Stimulated activated effector memory CD8-positive, alpha-beta T cell treated with anti-CD3 and anti-CD28 coated beads, Interleukin-12 subunit alpha, Interleukin-12 subunit beta, amount 100 ng/mL, for 72 hours (primary cell): ENCODE measurements around the gene VPS35L.

Experiments used
- ATAC-seq: fragments of 150-1000 bp; cut with Tn5 transposase; 2 replicates; pipeline ENCODE4 v1.10.0; 2021
- DNase-seq, 2 donors: peaks; one replicate each; pipeline ENCODE4 v3.0.0; 2021 to 2022; ENCODE audit warnings: low spot score in 2 of 2
- H3K27ac Mint-ChIP-seq: one replicate; pipeline ENCODE4 v1.8.0; 2022; ENCODE audit warnings: mild to moderate bottlenecking, mixed read lengths
- H3K36me3 Mint-ChIP-seq: one replicate; pipeline ENCODE4 v1.8.0; 2022; ENCODE audit warnings: mild to moderate bottlenecking, mixed read lengths
- H3K4me1 Mint-ChIP-seq: one replicate; pipeline ENCODE4 v1.8.0; 2022; ENCODE audit warnings: mixed read lengths
- H3K4me3 Mint-ChIP-seq: one replicate; pipeline ENCODE4 v1.8.0; 2022; ENCODE audit warnings: mild to moderate bottlenecking, mixed read lengths
- H3K9me3 Mint-ChIP-seq: one replicate; pipeline ENCODE4 v1.8.0; 2022; ENCODE audit warnings: mixed read lengths

The VPS35L gene

DNA sequence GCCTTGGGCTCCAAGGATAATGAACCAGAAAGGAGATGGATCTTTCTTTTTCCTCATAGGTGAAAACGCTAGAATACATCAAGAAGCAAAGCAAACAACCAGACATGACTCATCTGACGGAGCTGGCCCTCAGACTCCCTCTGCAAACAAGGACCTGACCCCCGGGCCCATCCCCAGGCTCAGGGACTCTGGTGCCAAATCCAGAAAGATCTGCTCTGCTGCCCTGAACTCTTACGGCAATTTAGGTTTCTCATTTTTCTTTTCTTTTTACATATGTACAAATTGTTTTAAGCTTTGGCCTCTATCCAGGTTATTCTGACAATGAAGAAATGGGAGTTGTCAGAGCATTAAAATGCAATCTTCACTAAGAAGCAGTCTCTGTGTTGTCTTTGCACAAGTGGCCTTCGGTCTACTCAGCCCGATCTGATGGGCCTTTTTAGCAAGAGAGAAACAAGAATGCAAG is 144.8 kb downstream of the VPS35L start:
- ATAC-seq, result no peak
- no peak for DNase-seq
- Mint-ChIP-seq H3K36me3 (peaks cover 67% of the 10 kb centered on the region), H3K4me3 (no peak overlapping the region), H3K27ac (no peak overlapping the region), H3K4me1 (peaks cover 38% of the 10 kb centered on the region), H3K9me3 (no peaks in the 10 kb centered on the region)

DNA sequence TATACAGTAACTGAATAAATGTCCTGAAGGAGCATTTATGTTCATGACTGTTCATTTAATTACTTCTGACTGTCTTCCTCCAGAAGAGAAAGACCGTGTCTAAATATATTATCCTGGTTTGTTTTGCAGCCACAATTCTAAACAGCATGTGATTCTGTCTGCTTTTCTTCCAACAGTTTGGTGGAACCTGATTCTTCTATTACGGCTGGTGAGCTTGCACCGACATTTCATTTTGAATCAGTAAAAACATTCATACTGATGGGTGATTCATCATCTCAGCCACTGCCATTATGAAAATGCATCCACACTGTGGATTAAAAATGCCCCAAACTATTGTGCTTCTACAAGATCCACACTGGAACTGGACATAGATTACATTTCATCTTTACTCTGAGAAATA is 145.6 kb downstream of the VPS35L start:
- Mint-ChIP-seq H3K36me3 (peaks cover 74% of the 10 kb centered on the region), H3K4me1 (peaks cover 36% of the 10 kb centered on the region)

DNA sequence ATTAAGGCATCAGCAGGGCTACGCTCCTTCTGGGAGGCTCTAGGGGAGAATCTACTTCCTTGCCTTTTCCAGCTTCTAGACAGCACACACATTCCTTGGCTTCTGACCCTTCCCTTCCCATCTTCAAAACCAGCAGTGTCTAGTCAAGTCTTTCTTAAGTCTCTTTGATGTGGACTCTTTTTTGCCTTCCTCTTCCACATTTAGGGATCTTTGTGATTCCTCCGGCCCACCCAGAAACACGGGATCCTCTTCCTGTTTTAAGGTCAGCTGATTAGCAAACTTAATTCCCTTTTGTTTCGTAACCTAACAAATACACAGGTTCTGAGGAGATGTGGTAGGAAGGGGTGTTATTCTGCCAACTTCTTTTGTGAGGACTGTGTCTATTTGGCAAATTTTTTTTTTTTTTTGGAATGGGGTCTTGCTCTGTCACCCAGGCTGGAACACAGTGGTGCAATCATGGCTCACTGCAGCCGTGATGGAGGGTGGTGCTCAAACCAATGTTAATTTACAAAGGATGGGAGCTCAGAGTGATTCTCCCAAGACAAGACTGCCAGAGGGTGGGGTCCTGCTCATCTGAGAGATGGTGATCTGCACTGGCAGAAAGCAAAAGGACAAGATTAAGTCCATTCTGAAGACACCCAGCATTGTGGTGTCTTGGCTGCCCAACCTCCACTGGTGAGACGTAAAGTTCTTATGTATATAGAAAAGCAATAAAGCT is 147.8 kb downstream of the VPS35L start:
- peaks cover 14% of the 10 kb centered on the region for H3K4me1 Mint-ChIP-seq
- ATAC-seq (no peak), DNase-seq (no peak)
- no peaks in the 10 kb centered on the region for H3K9me3 Mint-ChIP-seq
- H3K27ac Mint-ChIP-seq, result no peak overlapping the region
- no peak overlapping the region for H3K4me3 Mint-ChIP-seq
- peaks cover 88% of the 10 kb centered on the region for H3K36me3 Mint-ChIP-seq

More for the DNA sequence above, 145.6 kb downstream of the VPS35L start:
- no peaks in the 10 kb centered on the region for H3K9me3 Mint-ChIP-seq
- no peak overlapping the region for H3K4me3 Mint-ChIP-seq
- ATAC-seq (no peak), DNase-seq (no peak)
- H3K27ac Mint-ChIP-seq, result no peak overlapping the region

DNA sequence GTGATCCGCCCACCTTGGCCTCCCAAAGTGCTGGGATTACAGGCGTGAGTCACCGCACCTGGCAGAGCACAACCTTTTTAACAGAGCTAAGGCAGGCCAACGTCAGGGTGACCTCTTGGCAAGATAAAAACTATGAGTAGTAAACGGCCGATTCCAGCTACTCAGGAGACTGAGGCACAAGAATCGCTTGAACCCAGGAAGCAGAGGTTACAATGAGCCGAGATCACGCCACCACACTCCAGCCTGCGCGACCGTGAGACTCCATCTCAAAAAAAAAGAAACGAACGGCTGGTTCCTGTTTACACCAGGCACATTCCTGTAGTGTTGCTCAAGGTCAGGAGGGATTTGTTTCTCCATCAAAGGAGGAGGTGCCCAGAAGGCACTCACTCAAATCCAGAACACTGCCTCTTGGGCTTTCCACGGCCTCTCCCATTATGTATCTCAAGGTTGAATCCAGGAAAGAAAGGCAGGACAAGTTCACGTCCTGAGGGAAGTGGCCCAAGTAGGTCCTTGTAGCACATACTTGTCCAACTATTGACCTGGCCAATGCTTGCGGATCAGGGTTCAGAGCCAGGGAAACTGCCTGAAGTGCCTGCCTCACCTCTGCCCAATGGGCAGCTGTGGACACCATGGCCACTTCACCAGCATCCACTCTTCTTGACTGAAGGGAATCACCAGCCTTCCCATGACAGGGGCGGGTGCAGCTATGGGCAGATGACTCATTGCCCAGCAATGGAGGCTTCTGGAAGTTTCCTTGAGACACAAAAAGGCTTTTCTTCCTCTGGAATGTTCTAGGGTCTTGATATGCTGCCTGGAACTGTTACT is 149.0 kb downstream of the VPS35L start:
- Mint-ChIP-seq H3K4me1 (peaks cover 8% of the 10 kb centered on the region), H3K9me3 (no peaks in the 10 kb centered on the region), H3K36me3 (peaks cover 93% of the 10 kb centered on the region), H3K27ac (no peak overlapping the region), H3K4me3 (no peak overlapping the region)
- ATAC-seq (no peak), DNase-seq (no peak)

DNA sequence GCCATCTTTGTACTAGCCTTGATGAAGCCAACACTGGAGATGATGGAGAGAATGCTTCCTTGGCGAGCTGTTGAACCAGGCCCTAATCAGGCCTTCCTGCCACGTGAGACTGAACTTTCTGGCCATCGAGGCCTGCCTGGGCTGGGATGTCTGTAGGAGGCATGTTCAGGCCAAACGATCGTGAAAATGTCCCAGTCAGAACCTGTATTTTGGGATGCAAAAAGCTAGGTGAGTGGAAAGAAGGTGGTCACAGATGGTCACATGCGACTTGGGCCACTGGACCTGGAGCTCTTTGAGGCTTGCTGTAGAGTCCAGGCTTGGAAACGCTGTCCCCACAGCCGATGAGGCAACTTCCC is 149.6 kb downstream of the VPS35L start:
- H3K4me3 Mint-ChIP-seq, result no peak overlapping the region
- no peak for DNase-seq
- no peaks in the 10 kb centered on the region for H3K9me3 Mint-ChIP-seq
- peaks cover 93% of the 10 kb centered on the region for H3K36me3 Mint-ChIP-seq
- no peak overlapping the region for H3K27ac Mint-ChIP-seq
- H3K4me1 Mint-ChIP-seq, result peaks cover 12% of the 10 kb centered on the region
- no peak for ATAC-seq

DNA sequence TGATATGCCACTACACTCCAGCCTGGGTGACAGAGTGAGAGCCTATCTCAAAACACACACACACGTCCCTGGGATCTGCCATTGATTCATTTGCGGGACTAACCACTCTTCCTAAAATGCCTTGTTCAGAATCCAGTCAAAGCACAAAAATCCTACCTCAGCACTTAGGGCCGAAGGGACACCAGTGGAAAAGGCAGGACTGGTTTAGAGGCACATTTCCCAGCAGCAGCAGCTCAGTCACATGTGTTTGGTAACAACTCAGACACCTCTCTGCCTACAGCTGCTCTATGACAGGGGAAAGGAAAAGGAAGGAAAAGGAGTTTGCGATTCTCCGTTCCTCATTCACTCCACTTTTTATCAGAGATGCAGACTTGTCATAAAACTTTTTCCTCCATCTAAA is 150.3 kb downstream of the VPS35L start:
- Mint-ChIP-seq H3K4me3 (no peak overlapping the region), H3K27ac (no peak overlapping the region), H3K36me3 (peaks cover 93% of the 10 kb centered on the region), H3K4me1 (peaks cover 12% of the 10 kb centered on the region), H3K9me3 (no peaks in the 10 kb centered on the region)
- ATAC-seq (no peak), DNase-seq (no peak)

DNA sequence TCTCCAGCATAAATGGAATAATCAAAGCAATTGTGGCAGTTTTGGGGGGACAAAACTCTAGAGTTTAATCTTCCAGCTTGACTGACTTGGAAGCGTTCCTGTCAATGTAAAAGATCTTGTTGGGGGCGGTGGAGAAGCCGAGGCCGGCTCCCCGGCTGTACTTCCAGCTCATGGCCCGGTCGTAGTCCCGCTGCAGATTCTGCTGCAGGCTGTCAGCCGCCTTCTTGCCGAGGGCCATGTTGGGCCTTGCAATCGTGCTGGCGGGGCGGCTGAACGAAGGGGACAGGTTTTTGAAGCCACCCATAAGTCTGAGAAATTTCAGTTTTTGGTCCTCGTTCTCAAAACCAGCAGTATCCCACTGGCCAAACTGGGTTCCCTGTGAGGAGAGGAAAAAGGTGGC is 151.3 kb downstream of the VPS35L start:
- Mint-ChIP-seq H3K9me3 (no peaks in the 10 kb centered on the region), H3K36me3 (peaks cover 93% of the 10 kb centered on the region), H3K27ac (no peak overlapping the region), H3K4me1 (peaks cover 12% of the 10 kb centered on the region), H3K4me3 (no peak overlapping the region)
- ATAC-seq, result no peak
- no peak for DNase-seq

DNA sequence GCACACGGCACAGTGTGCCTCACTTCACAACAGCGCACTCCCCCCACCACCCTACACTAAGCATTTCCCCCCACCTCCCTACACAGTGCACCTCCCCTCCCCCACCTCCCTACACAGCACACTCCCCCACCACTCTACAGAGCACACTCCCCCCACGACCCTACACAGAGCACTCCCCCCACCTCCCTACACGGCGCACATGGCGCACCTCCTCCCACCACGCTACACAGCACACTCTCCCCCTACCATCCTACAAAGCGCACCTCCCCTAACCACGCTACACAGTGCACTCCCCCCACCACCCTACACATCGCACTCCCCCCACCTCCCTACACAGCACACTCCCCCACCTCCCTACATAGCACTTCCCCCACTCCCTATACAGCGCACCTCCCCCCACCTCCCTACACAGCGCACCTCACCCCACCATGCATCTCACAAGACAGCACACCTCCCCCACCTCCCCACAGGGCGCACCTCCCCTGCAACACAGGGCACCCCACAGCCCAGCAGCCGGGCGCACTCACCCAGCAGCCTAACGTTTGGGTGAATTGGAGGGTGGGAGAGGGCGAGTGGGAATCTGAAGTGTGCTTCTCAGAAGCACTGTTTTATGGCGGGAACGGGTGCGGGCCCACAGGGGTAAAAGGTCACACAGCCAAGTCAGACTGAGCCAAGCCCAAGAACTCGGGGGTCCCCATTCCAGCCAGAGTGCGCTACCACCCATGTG is 152.2 kb downstream of the VPS35L start:
- no peak for DNase-seq
- Mint-ChIP-seq H3K9me3 (no peaks in the 10 kb centered on the region), H3K27ac (no peak overlapping the region), H3K4me1 (peaks cover 12% of the 10 kb centered on the region), H3K36me3 (peaks cover 86% of the 10 kb centered on the region), H3K4me3 (no peak overlapping the region)
- ATAC-seq, result no peak

DNA sequence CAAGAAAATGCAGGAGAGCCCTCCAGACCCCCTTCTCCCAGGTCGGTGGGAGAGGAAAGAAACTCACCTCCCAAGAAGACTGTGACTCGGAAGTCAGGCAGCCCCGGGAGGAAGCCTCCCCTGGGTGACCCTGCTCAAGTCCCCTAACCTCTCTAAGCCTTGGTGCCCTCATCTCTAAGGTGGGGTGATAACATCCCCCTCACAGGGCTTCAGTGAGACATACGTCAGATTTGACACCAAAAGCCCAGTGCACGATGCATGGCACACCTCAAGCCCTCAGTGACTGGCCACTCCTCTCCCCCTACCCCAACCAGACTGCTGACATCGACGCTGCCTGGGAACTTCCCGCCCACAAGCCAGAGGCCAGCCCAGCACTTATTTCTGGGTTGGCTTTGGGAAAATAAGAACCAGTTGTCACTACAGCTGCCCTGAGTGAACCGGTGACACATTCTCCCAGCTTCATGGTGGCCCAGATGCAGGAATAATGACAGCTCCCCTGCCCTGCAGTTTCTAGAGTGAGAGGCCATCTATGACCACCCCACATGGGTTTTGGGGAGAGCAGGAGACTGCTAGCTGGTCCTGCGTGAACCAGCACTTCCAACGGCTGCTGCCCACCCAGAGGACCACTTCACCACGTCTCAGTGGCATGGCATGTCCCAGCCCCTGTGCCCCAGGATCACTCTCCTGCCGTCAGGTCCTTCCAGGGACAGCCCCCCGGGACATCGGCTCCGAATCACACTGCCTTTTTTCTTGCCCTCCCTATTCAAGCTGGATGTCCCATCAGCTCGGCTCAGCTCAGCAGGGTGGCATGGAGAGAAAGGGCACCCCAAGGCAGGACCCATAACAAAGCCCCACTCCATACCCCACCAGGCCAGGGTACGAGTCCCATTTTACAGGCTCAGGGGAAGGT is 153.0 kb downstream of the VPS35L start:
- no peak for DNase-seq
- Mint-ChIP-seq H3K36me3 (peaks cover 86% of the 10 kb centered on the region), H3K4me1 (peaks cover 12% of the 10 kb centered on the region), H3K27ac (peak overlapping the region; percentile 90), H3K4me3 (no peak overlapping the region), H3K9me3 (no peaks in the 10 kb centered on the region)
- ATAC-seq, result no peak

DNA sequence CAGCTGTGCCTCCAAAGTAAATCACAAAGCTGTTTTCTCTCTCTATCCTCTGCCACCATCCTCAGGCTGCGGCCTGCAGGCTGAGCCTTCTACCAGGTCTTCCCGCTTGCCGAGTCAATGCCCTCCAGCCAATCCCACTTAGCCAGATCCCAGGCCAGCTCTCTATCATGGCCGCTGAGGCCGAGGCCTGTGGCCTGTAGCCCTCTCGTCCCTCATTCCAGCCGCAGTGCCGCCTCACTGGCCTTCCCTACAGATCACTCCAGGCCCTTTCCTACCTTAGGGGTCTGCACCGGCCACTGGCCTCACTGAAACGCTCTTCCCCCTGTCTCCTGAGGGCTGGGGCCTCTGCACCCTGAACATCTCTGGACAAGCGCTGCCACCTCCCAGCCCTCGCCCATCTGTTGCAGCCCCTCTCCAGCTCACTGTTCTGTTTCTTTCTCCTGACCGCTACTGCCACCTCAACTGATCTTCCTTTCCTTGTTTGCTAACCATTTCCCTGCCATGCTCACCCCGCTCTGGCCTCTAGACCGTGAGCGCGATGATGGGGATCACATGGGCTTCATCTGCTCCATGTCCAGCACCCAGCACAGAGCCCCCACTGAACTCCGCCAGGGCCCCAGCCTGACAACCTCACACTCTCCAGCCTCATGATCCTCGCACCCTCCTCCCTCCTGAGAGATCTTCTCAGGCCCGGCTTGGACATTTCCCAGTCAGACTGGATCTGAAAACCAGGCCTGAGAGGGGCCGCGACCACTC is 154.1 kb downstream of the VPS35L start:
- ATAC-seq (no peak), DNase-seq (no peak)
- Mint-ChIP-seq H3K4me1 (peaks cover 20% of the 10 kb centered on the region), H3K36me3 (peaks cover 85% of the 10 kb centered on the region), H3K9me3 (no peaks in the 10 kb centered on the region), H3K27ac (peak overlapping the region; percentile 90), H3K4me3 (no peak overlapping the region)

DNA sequence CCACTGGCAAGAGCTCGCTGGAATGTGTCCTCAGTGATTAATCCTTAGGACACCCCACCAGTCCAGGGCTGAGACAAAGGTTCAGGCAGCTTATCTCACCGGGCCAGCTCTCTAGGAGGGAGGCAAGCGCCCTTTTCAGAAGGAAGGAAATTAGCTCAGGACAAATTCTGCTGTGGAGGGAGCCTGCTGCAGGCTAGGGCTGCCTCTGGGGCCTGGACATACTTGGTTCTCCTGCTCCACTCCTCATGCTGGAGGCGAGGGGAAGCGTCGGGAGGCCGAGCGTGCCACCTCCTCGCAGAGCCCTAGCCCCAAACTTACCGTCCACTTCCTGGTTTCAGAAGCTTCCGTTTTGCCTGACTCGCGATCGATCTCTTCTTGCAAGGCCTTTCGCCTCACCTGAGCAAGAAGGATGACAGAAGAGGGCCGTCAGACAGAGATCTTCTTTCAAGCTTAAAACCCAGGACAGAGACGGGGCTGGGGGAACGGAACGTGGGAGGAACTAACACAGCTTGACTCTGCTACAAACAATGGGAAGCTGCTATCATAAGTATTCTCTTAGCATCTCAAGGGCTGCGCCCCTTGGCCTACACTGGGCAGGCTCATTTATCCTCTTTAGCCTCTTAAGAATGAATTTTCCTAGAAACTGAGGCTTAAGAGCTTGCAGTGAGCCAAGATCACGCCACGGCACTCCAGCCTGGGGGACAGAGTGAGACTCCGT is 154.8 kb downstream of the VPS35L start:
- no peak for ATAC-seq
- H3K36me3 Mint-ChIP-seq, result peaks cover 85% of the 10 kb centered on the region

DNA sequence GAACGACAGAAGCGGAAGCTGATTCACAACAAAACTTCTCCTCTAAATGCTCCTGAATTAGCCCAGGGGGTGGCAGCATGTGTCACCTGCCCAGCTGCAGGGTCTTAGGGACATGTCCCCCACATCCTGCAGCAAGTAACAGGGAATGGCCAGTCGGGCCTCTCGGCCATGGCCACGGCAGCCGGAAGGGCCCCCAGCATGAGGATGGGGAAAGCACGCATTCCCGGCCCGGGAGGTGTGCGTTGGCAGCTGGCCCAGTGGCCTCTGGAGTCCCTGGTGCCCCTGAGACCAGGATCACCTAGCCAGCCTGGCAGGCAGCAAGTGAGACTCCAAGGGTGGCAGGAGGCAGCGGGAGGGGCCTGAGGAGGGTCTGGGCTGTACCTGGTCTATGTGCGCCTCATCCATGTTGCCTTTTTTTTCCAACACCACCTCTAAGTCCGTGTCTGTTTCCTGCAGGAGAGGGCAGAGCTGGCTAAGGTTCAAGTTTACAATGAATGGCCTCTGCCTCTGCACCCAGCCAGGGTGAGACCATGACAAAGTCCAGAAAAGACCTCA is 155.6 kb downstream of the VPS35L start:
- no peaks in the 10 kb centered on the region for H3K9me3 Mint-ChIP-seq
- ATAC-seq, result no peak
- H3K4me1 Mint-ChIP-seq, result peaks cover 26% of the 10 kb centered on the region
- no peak overlapping the region for H3K4me3 Mint-ChIP-seq
- DNase-seq, result no peak
- no peak overlapping the region for H3K27ac Mint-ChIP-seq
- peaks cover 84% of the 10 kb centered on the region for H3K36me3 Mint-ChIP-seq

More for the DNA sequence above, 154.8 kb downstream of the VPS35L start:
- H3K4me3 Mint-ChIP-seq, result no peak overlapping the region
- peaks cover 24% of the 10 kb centered on the region for H3K4me1 Mint-ChIP-seq
- peak overlapping the region; percentile 90 for H3K27ac Mint-ChIP-seq
- H3K9me3 Mint-ChIP-seq, result no peaks in the 10 kb centered on the region
- DNase-seq, result no peak

DNA sequence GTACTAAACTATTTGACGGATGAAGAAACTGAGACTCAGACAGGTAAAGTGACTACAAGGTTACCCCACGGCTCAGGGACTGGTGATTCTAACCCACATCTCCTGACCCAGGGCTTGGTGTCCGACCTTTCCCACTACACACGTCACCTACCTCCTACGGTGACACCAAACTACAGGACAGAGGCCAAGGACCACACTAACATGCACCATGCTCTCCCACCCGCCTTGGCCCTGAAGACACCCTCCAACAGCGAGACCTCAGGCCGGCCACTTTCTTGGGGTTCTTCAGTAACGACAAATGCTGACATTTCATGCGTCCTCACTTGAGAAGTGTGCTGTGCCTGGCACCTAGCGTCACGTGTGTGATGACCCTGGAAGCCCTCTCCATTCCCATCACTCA is 156.1 kb downstream of the VPS35L start:
- no peak overlapping the region for H3K27ac Mint-ChIP-seq

More for the DNA sequence above, 156.1 kb downstream of the VPS35L start:
- ATAC-seq, result no peak
- Mint-ChIP-seq H3K36me3 (peaks cover 78% of the 10 kb centered on the region), H3K9me3 (no peaks in the 10 kb centered on the region), H3K4me3 (no peak overlapping the region), H3K4me1 (peaks cover 30% of the 10 kb centered on the region)
- no peak for DNase-seq
